ENCODE measurements around the gene BFSP1. TPM values are rescaled to one million over a fixed set of nuclear protein-coding genes. Genes with fewer than 3 reads are reported as not detected.

BFSP1 gene
- total RNA-seq, 1 donor from 2014 or later, result not detected

GRCh38 chr20:17470973-17471372 is 60.2 kb downstream of the BFSP1 start:
- Histone ChIP-seq H3K9me3 (no peaks in the 10 kb centered on the region), H3K27me3 (no peaks in the 10 kb centered on the region), H3K27ac (no peak overlapping the region), H3K4me3 (no peak overlapping the region), H3K36me3 (no peaks in the 10 kb centered on the region), H3K4me1 (no peaks in the 10 kb centered on the region)
- intact Hi-C loops (cut with DNase I), result no loop called here
- no peak for DNase-seq (ENCODE audit: low spot score in 2 of 2)
- no peak for TF ChIP-seq CTCF (IDR thresholded peaks at IDR 0.05)

- no peak for DNase-seq (ENCODE audit: low spot score in 2 of 2)
- Histone ChIP-seq H3K9me3 (no peaks in the 10 kb centered on the region), H3K36me3 (no peaks in the 10 kb centered on the region), H3K27ac (no peak overlapping the region), H3K27me3 (no peaks in the 10 kb centered on the region), H3K4me1 (no peaks in the 10 kb centered on the region), H3K4me3 (no peak overlapping the region)
- intact Hi-C loops (cut with DNase I), result no loop called here
- TF ChIP-seq CTCF (IDR thresholded peaks at IDR 0.05), result no peak
These were observed 60.7 kb downstream of the BFSP1 start for GRCh38 chr20:17470521-17470920.

- Histone ChIP-seq H3K9me3 (no peaks in the 10 kb centered on the region), H3K4me1 (no peaks in the 10 kb centered on the region), H3K4me3 (no peak overlapping the region), H3K36me3 (no peaks in the 10 kb centered on the region), H3K27ac (no peak overlapping the region), H3K27me3 (no peaks in the 10 kb centered on the region)
- no peak for DNase-seq (ENCODE audit: low spot score in 2 of 2)
- no peak for TF ChIP-seq CTCF (IDR thresholded peaks at IDR 0.05)
- intact Hi-C loops (cut with DNase I), result no loop called here
These were observed 61.7 kb downstream of the BFSP1 start for GRCh38 chr20:17469246-17470030.

GRCh38 chr20:17468073-17468840 is 62.9 kb downstream of the BFSP1 start:
- no peak overlapping the region for H3K27ac ChIP-seq
- no peaks in the 10 kb centered on the region for H3K27me3 ChIP-seq
- DNase-seq (ENCODE audit: low spot score in 2 of 2), result no peak
- TF ChIP-seq CTCF (IDR thresholded peaks at IDR 0.05), result no peak
- H3K36me3 ChIP-seq, result no peaks in the 10 kb centered on the region
- H3K4me1 ChIP-seq, result no peaks in the 10 kb centered on the region
- H3K4me3 ChIP-seq, result no peak overlapping the region
- H3K9me3 ChIP-seq, result no peaks in the 10 kb centered on the region
- intact Hi-C loops (cut with DNase I), result no loop called here

DNA sequence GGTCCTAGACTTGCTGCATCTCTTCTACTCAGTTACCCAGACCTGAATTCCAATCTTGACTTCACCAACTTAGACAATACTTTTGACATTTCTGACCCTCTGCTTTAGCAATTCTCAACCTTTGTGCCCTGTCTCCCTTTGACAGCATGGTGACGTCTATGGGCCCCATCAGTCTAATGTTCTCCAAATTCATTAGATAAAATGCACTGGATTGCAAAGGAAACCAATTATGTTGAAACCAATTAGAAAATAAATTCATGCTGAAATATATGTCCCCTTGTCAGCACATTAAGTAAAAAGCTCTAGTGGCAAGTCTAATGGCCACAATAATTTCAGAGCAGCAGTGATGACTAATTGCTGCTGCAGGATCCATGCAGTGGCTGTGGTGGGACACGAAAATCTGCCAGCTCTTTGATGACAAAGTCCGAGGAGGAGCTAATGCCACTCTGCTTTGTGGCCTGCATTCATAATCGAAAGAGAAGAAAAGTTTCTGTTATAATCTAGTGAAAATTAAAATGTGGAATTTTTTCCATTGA is 64.0 kb downstream of the BFSP1 start:
- Histone ChIP-seq H3K27me3 (no peaks in the 10 kb centered on the region), H3K27ac (no peak overlapping the region), H3K36me3 (no peaks in the 10 kb centered on the region), H3K4me3 (no peak overlapping the region), H3K9me3 (no peaks in the 10 kb centered on the region), H3K4me1 (no peaks in the 10 kb centered on the region)
- intact Hi-C loops (cut with DNase I), result no loop called here
- no peak for DNase-seq (ENCODE audit: low spot score in 2 of 2)
- no peak for TF ChIP-seq CTCF (IDR thresholded peaks at IDR 0.05)
